Left ventricle myocardium inferior (tissue), 1 donor: ENCODE measurements around the gene LYZL4. TPM values are rescaled to one million over a fixed set of nuclear protein-coding genes. Genes with fewer than 3 reads are reported as not detected.

Experiments
- DNase-seq: peaks from one replicate; pipeline ENCODE4 v3.0.0-alpha.2; 2020
- H3K27ac ChIP-seq: fragments of 200-600 bp; replicated peaks from 2 replicates; pipeline ENCODE4 v1.8.0; 2021
- H3K27me3 ChIP-seq: fragments of 200-600 bp; 2 replicates; pipeline ENCODE4 v1.8.0; 2021; ENCODE audit warnings: low read depth
- H3K36me3 ChIP-seq: fragments of 200-600 bp; 2 replicates; pipeline ENCODE4 v1.8.0; 2021
- H3K4me1 ChIP-seq: fragments of 200-600 bp; 2 replicates; pipeline ENCODE4 v1.8.0; 2021
- H3K4me3 ChIP-seq: fragments of 200-600 bp; 2 replicates; pipeline ENCODE4 v1.8.0; 2021; ENCODE audit warnings: mild to moderate bottlenecking, moderate library complexity
- H3K9me3 ChIP-seq: fragments of 200-600 bp; replicated peaks from 2 replicates; pipeline ENCODE4 v1.8.0; 2021
- CTCF ChIP-seq: fragments of 200-600 bp; IDR thresholded peaks from 2 replicates; pipeline ENCODE4 v1.8.0; 2021; ENCODE audit warnings: antibody characterized with exemption, mild to moderate bottlenecking, borderline replicate concordance
- intact Hi-C: fragments of 100-400 bp; cut with micrococcal nuclease; formaldehyde crosslinking; loops from one replicate; pipeline ENCODE4 v1.11.0; 2022
- total RNA-seq: library from RNA; stranded (reverse); fragmentation: NEBNext Ultra II Directional; extraction: Animal tissue kit (Norgen Biotek cat#: 25700); gene quantifications from one replicate; pipeline ENCODE4 v1.2.1, GENCODE V29; 2021
- donor health status: DM: no; HTN: yes; CAD: no; lungs with severe emphysema.

LYZL4 gene
- total RNA-seq, 1 donor from 2014 or later = not detected

- Histone ChIP-seq H3K36me3 (no peaks in the 10 kb centered on the region), H3K27me3 (peaks cover 36% of the 10 kb centered on the region), H3K4me1 (no peaks in the 10 kb centered on the region), H3K9me3 (no peaks in the 10 kb centered on the region), H3K4me3 (no peak overlapping the region), H3K27ac (no peak overlapping the region)
- no peak for DNase-seq
- intact Hi-C loops = no loop called here
- TF ChIP-seq CTCF = no peak
These were observed 62.5 kb downstream of the LYZL4 start for GRCh38 chr3:42347928-42348327.

Other genes starting within 250 kb of the LYZL4 start
- not detected for gene CCK, start 144.4 kb downstream of the LYZL4 start, total RNA-seq
- 1.7 TPM for gene VIPR1, start 92.0 kb upstream of the LYZL4 start, total RNA-seq
- 23.0 TPM for gene SEC22C, start 171.4 kb upstream of the LYZL4 start, total RNA-seq
- 12.2 TPM for gene SS18L2, start 180.2 kb upstream of the LYZL4 start, total RNA-seq
- 20.0 TPM for gene NKTR, start 190.1 kb upstream of the LYZL4 start, total RNA-seq
- 118 TPM for gene ZBTB47, start 243.1 kb upstream of the LYZL4 start, total RNA-seq